BE2C (cell line): ENCODE results near the gene MYT1.

ENCODE experiments used
- DNase-seq: peaks from one replicate; pipeline ENCODE4 v3.0.0-alpha.2; 2020
- H3K27me3 ChIP-seq: fragments of 250-450 bp; sonication (Bioruptor Pico); 2 replicates; pipeline ENCODE4 v1.5.1; 2020; ENCODE audit warnings: mild to moderate bottlenecking
- H3K36me3 ChIP-seq: fragments of 250-450 bp; sonication (Bioruptor Pico); 2 replicates; pipeline ENCODE4 v1.5.1; 2020; ENCODE audit warnings: mild to moderate bottlenecking
- H3K4me1 ChIP-seq: fragments of 250-450 bp; sonication (Bioruptor Pico); 2 replicates; pipeline ENCODE4 v1.5.1; 2020
- H3K4me3 ChIP-seq: 2 replicates; pipeline ENCODE4 v1.5.1; 2011; ENCODE audit warnings: low read depth, low read length
- H3K9me3 ChIP-seq: fragments of 250-450 bp; sonication (Bioruptor Pico); 2 replicates; pipeline ENCODE4 v1.5.1; 2020
- TF ChIP-seq, protein P1 (sequence below): IDR thresholded peaks from 2 replicates; pipeline ENCODE4 v1.5.1; 2012; ENCODE audit warnings: mild to moderate bottlenecking, low read depth, low read length

The MYT1 gene

DNA sequence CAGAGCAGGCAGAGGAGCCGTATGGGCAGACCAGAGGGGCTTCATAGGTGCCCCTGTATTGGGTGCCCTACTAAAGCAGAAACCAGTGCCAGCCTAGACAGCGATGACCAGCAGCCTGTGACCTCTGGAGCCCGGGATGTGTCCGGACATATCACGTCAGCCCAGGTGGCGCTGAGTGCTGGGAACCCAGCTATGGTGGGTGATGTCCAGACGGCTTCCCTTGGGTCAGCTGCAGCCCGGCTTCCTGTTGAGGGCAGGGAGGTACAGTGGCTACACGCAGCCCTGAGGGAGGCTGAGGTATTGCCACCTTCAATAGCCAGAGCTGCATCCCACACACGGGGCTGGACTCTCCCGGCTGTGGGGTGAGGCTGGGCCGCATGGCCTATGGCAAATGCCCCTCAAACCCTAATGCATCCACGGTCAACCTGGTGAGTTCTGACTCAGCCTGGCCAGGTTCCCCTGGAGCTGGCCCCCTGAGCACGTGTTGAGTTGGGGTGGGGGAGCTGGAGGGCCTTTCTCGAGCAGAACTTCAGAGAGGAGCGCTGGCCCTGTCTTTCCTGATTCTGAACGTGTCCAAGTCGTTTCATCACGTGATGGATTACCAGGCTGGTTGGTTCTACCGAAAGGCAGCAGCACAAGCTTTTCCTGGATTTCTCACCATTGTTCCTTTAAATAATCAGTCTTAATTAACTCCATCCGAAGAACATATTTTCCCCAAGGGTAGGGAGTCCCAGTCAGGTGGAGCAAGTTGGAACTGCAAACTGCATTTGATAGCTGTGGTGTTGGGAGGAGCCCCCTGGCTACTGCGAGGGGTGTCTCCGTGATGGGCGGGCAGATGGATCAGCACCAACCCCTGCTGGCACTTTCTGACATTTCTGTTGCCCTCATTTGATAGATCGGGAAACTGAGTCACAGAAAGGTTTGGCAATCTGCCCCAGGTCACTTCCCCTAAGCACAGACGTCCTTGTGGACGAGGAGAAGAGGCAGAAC is 7.1 kb upstream of the MYT1 start:
- Histone ChIP-seq H3K4me3 (no peak overlapping the region), H3K4me1 (peaks cover 68% of the 10 kb centered on the region), H3K9me3 (no peaks in the 10 kb centered on the region), H3K27me3 (no peaks in the 10 kb centered on the region), H3K36me3 (no peaks in the 10 kb centered on the region)
- TF ChIP-seq, protein P1, sequence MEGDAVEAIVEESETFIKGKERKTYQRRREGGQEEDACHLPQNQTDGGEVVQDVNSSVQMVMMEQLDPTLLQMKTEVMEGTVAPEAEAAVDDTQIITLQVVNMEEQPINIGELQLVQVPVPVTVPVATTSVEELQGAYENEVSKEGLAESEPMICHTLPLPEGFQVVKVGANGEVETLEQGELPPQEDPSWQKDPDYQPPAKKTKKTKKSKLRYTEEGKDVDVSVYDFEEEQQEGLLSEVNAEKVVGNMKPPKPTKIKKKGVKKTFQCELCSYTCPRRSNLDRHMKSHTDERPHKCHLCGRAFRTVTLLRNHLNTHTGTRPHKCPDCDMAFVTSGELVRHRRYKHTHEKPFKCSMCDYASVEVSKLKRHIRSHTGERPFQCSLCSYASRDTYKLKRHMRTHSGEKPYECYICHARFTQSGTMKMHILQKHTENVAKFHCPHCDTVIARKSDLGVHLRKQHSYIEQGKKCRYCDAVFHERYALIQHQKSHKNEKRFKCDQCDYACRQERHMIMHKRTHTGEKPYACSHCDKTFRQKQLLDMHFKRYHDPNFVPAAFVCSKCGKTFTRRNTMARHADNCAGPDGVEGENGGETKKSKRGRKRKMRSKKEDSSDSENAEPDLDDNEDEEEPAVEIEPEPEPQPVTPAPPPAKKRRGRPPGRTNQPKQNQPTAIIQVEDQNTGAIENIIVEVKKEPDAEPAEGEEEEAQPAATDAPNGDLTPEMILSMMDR = no peak
- DNase-seq = no peak

DNA sequence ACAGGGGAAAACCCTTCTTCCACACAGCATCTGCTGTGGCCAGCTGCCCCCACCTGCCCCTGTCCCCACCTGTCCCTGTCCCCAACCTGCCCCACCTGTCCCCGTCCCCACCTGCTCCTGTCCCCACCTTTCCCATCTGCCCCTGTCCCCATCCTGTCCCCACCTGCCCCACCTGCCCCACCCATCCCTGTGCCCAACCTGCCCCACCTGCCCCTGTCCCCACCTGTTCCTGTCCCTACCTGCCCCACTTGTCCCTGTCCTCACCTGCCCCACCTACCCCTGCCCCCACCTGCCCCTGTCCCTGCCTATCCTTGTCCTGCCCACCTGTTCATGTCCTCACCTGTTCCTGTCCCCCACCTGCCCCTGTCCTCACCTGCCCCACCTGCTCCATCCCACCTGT is 6.4 kb upstream of the MYT1 start:
- TF ChIP-seq, protein P1 = no peak
- H3K27me3 ChIP-seq = no peaks in the 10 kb centered on the region
- H3K36me3 ChIP-seq = no peaks in the 10 kb centered on the region
- DNase-seq = no peak
- H3K4me3 ChIP-seq = no peak overlapping the region
- H3K4me1 ChIP-seq = peaks cover 65% of the 10 kb centered on the region
- H3K9me3 ChIP-seq = no peaks in the 10 kb centered on the region

DNA sequence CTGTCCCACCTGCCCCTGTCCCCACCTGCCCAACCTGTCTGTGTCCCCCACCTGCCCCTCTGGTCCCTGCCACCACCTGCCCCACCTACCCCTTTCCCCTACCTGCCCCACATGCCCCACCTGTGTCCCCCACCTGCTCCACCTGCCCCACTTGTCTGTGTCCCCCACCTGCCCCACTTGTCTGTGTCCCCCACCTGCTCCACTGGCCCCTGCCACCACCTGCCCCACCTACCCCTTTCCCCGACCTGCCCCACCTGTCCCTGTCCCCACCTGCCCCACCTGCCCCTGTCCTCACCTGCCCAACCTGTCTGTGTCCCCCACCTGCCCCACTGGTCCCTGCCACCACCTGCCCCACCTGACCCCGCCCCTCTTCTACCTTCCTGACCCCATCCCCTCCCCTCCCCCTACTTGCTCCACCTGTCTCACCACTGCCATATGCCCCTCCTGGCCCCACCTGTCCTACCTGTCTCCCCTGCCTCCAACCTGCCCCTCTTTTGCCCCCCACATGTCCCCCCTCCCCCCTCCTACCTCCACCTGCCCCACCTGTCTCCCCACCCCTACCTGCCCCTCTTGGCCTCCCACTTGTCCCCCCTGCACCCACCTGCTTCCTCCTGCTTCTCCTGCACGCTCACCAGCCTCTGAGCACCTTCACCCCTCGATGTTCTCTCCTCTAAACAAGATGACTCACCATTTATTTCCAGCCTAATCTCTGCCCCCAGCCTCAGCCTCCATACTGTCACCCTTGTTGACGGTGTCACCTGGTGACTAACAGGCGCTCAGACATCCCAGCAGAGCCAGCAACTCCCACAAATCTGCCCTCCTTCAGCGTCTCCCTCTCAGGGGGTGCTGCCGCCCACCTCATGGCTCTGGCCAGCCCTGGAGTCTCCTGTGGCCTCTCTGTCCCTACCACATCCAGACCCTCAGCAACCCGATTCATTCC is 5.6 kb upstream of the MYT1 start:
- no peak for DNase-seq
- peaks cover 63% of the 10 kb centered on the region for H3K4me1 ChIP-seq
- H3K36me3 ChIP-seq = no peaks in the 10 kb centered on the region
- H3K9me3 ChIP-seq = no peaks in the 10 kb centered on the region
- no peak overlapping the region for H3K4me3 ChIP-seq
- no peaks in the 10 kb centered on the region for H3K27me3 ChIP-seq
- TF ChIP-seq, protein P1 = no peak

DNA sequence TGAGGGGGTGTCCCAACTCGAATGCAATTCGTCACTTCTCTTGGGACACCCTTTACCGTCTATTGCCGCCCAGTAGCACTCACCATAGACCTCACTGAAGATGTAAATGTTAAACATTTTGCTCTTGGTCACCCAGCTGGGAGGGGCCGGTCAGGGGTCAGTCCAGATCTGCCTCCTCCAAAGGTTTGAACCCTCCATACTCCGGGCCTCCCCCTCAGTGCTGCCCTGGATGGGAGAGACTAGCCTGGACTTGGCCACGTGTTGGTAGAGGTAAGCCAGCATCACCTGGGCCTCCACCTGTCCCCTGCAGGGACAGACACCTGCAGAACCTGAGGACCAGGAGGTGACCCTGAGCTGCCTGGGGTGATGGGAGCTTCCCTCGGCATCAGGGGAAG is 5.0 kb upstream of the MYT1 start:
- Histone ChIP-seq H3K27me3 (no peaks in the 10 kb centered on the region), H3K36me3 (no peaks in the 10 kb centered on the region), H3K4me1 (peaks cover 57% of the 10 kb centered on the region), H3K4me3 (no peak overlapping the region), H3K9me3 (no peaks in the 10 kb centered on the region)
- TF ChIP-seq, protein P1 = no peak
- no peak for DNase-seq

DNA sequence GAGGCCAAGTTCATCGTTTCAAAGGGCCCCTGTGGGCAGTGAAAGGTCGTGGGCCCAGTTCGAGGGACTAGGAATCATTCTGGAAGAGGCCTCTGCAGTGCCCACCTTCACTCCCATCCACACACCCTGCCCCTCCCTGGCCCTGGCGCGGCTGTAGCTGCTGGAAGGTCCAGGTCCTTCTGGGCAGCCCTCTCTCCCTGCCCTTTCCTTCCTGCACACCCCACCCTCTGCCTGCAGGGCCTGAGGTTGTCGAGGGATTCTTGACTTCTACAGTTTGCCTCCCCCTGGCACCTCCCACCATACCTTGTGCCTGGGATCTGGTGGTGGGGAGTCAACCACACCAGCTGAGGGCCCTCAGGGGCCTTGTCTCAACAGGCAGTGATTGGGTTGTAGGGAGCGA is 4.5 kb upstream of the MYT1 start:
- H3K4me1 ChIP-seq = peaks cover 53% of the 10 kb centered on the region
- TF ChIP-seq, protein P1 = no peak
- H3K36me3 ChIP-seq = no peaks in the 10 kb centered on the region
- H3K27me3 ChIP-seq = no peaks in the 10 kb centered on the region
- H3K9me3 ChIP-seq = no peaks in the 10 kb centered on the region
- peak; percentile 50 for DNase-seq
- no peak overlapping the region for H3K4me3 ChIP-seq
